ENCODE data around the gene KLHDC10. TPM values are rescaled to one million over a fixed set of nuclear protein-coding genes. Genes with fewer than 3 reads are reported as not detected.
"Not testable (repeated sequence)": the region's sequence is repeated elsewhere in the genome, so short reads cannot be mapped to it uniquely, and the experiment has no call there.

KLHDC10 gene
- total and polyA plus RNA-seq, 2 donors (not counting 3 experiments of a cell fraction or from before 2014, with no cell fraction given), result 14.9 to 31.3 TPM

GRCh38 chr7:130084037-130084875 is 13.9 kb downstream of the KLHDC10 start:
- Histone ChIP-seq H3K9ac (replicated peaks; ENCODE audit: extremely low read depth, insufficient read depth, low read length) (no peak overlapping the region), H3K27ac (ENCODE audit: insufficient read depth, low read depth, low read length) (no peak overlapping the region), H3K4me3 (replicated peaks in 1 of 3; ENCODE audit: insufficient read depth in 1 of 3, low read depth in 1 of 3, low read length in 3 of 3) (no peak overlapping the region), H3K9me1 (replicated peaks; ENCODE audit: control insufficient read depth, extremely low read depth, insufficient read depth, low read length) (no peaks in the 10 kb centered on the region), H3K4me2 (ENCODE audit: insufficient read depth, low read length) (no peak overlapping the region), H3K4me1 (ENCODE audit: control insufficient read depth, extremely low read depth, insufficient read depth, low read length) (no peaks in the 10 kb centered on the region), H3K9me3 (replicated peaks; ENCODE audit: control insufficient read depth, insufficient read depth, low read length) (no peaks in the 10 kb centered on the region), H3K79me2 (ENCODE audit: control insufficient read depth, insufficient read depth, low read length) (peaks cover 40% of the 10 kb centered on the region), H3K27me3 (ENCODE audit: control insufficient read depth in 2 of 2, insufficient read depth in 2 of 2, low read length in 2 of 2) (no peaks in the 10 kb centered on the region), H2AFZ (ENCODE audit: low read depth, low read length) (no peak overlapping the region), H4K20me1 (replicated peaks; ENCODE audit: control insufficient read depth, extremely low read depth, insufficient read depth, low read length) (peaks cover 7% of the 10 kb centered on the region), H3K36me3 (ENCODE audit: control insufficient read depth in 2 of 2, extremely low read depth in 1 of 2, insufficient read depth in 2 of 2, low read length in 2 of 2) (no peaks in the 10 kb centered on the region)
- dilution Hi-C loops (cut with MboI; ENCODE audit: extremely low pct_ligation_motif_present, low sequenced_read_pairs), result no loop called here
- TF ChIP-seq POLR2AphosphoS5 (IDR thresholded peaks at IDR 0.05; ENCODE audit: insufficient read depth, low read depth, low read length) (no peak), MAX (IDR thresholded peaks at IDR 0.05; ENCODE audit: insufficient read depth, insufficient read length) (no peak), CTCF (IDR thresholded peaks at IDR 0.05; ENCODE audit: extremely low read depth in 1 of 2, insufficient read depth in 1 of 2, low read depth in 1 of 2, low read length in 2 of 2) (peak; percentile 38 to 39)
- ChIA-PET CTCF (interaction anchor here (0.6 to 1.8 kb wide), 8 partner anchors 9 to 674 kb away, joined by 3 to 17 read pairs (median 4); partner anchors contain the start of gene KLHDC10), POLR2A (interaction anchor here (0.5 kb wide), 1 partner anchor 108 kb away, joined by 6 read pairs; no protein-coding TSS in a partner anchor)
- intact Hi-C loops (cut with micrococcal nuclease), result no loop called here
- DNase-seq (ENCODE audit: low read depth, low spot score) (peak; percentile 14), FAIRE-seq (no peak)
- BruUV-seq (replicated peaks), result no TSS peak

- H3K79me2 ChIP-seq (ENCODE audit: control insufficient read depth, insufficient read depth, low read length), result peaks cover 32% of the 10 kb centered on the region
- DNase-seq (ENCODE audit: low read depth, low spot score); H3K9me3 ChIP-seq (replicated peaks; ENCODE audit: control insufficient read depth, insufficient read depth, low read length); H3K4me3 ChIP-seq (replicated peaks in 1 of 3; ENCODE audit: insufficient read depth in 1 of 3, low read depth in 1 of 3, low read length in 3 of 3); H4K20me1 ChIP-seq (replicated peaks; ENCODE audit: control insufficient read depth, extremely low read depth, insufficient read depth, low read length); H3K36me3 ChIP-seq (ENCODE audit: control insufficient read depth in 2 of 2, extremely low read depth in 1 of 2, insufficient read depth in 2 of 2, low read length in 2 of 2); FAIRE-seq; H3K4me2 ChIP-seq (ENCODE audit: insufficient read depth, low read length); H2AFZ ChIP-seq (ENCODE audit: low read depth, low read length); H3K9me1 ChIP-seq (replicated peaks; ENCODE audit: control insufficient read depth, extremely low read depth, insufficient read depth, low read length); H3K27ac ChIP-seq (ENCODE audit: insufficient read depth, low read depth, low read length); H3K9ac ChIP-seq (replicated peaks; ENCODE audit: extremely low read depth, insufficient read depth, low read length); H3K27me3 ChIP-seq (ENCODE audit: control insufficient read depth in 2 of 2, insufficient read depth in 2 of 2, low read length in 2 of 2); BruUV-seq (replicated peaks); dilution Hi-C loops (cut with MboI; ENCODE audit: extremely low pct_ligation_motif_present, low sequenced_read_pairs); H3K4me1 ChIP-seq (ENCODE audit: control insufficient read depth, extremely low read depth, insufficient read depth, low read length); intact Hi-C loops (cut with micrococcal nuclease): not testable (repeated sequence)
- ChIA-PET CTCF (interaction anchor here (1.8 kb wide), 1 partner anchor 11 kb away, joined by 17 read pairs; no protein-coding TSS in a partner anchor), POLR2A (interaction anchor here (0.5 kb wide), 1 partner anchor 109 kb away, joined by 6 read pairs; no protein-coding TSS in a partner anchor)
Observed at GRCh38 chr7:130085235-130085634, 14.9 kb downstream of the KLHDC10 start.

Data from endothelial cell of umbilical vein (primary cell).